NCI-H460 (cell line): ENCODE data around the gene ODC1. TPM values are rescaled to one million over a fixed set of nuclear protein-coding genes. Genes with fewer than 3 reads are reported as not detected.

ENCODE experiments used
- small RNA-seq, 2 experiments: library from RNA; depleted of rRNA; stranded (forward); fragments of <200 nt; gene quantifications; one replicate each; pipeline ENCODE3, GENCODE V24; 2014
- total RNA-seq: library from RNA; depleted of rRNA; stranded (reverse); fragments of >200 nt; shearing (Covaris generic); gene quantifications from 2 replicates; pipeline ENCODE4 v1.2.3, GENCODE V29; 2014; rRNA removed

Gene ODC1
- total RNA-seq, 1 experiment from 2014 or later: 630 TPM

Small RNAs within 50 kb of the gene (small RNA-seq; reads per million reads assigned to genes)
- gene SNORA80B: 15.4 to 18.3 reads per million in 2 experiments

Other genes with a start within 250 kb of the ODC1 start
- gene HPCAL1, start 145.4 kb downstream of the ODC1 start, total RNA-seq: 189 and 215 TPM in 2 replicates
- gene NOL10, start 241.6 kb upstream of the ODC1 start, total RNA-seq: 42.9 and 52.4 TPM in 2 replicates